ENCODE data around the gene PRKAR2B.
"Not testable (repeated sequence)": the region's sequence is repeated elsewhere in the genome, so short reads cannot be mapped to it uniquely, and the experiment has no call there.

Gene PRKAR2B

GRCh38 chr7:107046491-107047259, 2.2 kb downstream of the PRKAR2B start:
- DNase-seq (ENCODE audit: insufficient read length, low spot score) (no peak), FAIRE-seq (no peak)
- TF ChIP-seq PAX5 (IDR thresholded peaks at IDR 0.05; ENCODE audit: insufficient read depth, low read length, severe bottlenecking), result no peak
- TF ChIP-seq TAF1 (IDR thresholded peaks at IDR 0.05; ENCODE audit: low read depth, low read length), result no peak
- TF ChIP-seq POLR2AphosphoS5 (IDR thresholded peaks at IDR 0.05; ENCODE audit: low read depth, low read length), result no peak
- TF ChIP-seq SPI1 (IDR thresholded peaks at IDR 0.05; ENCODE audit: low read depth, low read length), result no peak
- no peak for TF ChIP-seq POLR2A (IDR thresholded peaks at IDR 0.05; ENCODE audit: low read depth, low read length)
- no peak for TF ChIP-seq POU2F2 (IDR thresholded peaks at IDR 0.05; ENCODE audit: low read depth, low read length)

- FAIRE-seq, result no peak
- DNase-seq (ENCODE audit: insufficient read length, low spot score), result no peak
- TF ChIP-seq SPI1 (IDR thresholded peaks at IDR 0.05; ENCODE audit: low read depth, low read length) (no peak), PAX5 (IDR thresholded peaks at IDR 0.05; ENCODE audit: insufficient read depth, low read length, severe bottlenecking) (no peak)
Observed at GRCh38 chr7:107047902-107048782, 3.6 kb downstream of the PRKAR2B start.

GRCh38 chr7:107048783-107049418, 4.4 kb downstream of the PRKAR2B start:
- no peak for TF ChIP-seq TAF1 (IDR thresholded peaks at IDR 0.05; ENCODE audit: low read depth, low read length)
- TF ChIP-seq POLR2AphosphoS5 (IDR thresholded peaks at IDR 0.05; ENCODE audit: low read depth, low read length), result no peak
- TF ChIP-seq POU2F2 (IDR thresholded peaks at IDR 0.05; ENCODE audit: low read depth, low read length), result no peak
- no peak for TF ChIP-seq SPI1 (IDR thresholded peaks at IDR 0.05; ENCODE audit: low read depth, low read length)
- TF ChIP-seq POLR2A (IDR thresholded peaks at IDR 0.05; ENCODE audit: low read depth, low read length), result no peak
- TF ChIP-seq PAX5 (IDR thresholded peaks at IDR 0.05; ENCODE audit: insufficient read depth, low read length, severe bottlenecking), result no peak
- no peak for FAIRE-seq

GRCh38 chr7:107049480-107049879, 5.0 kb downstream of the PRKAR2B start:
- TF ChIP-seq PAX5 (IDR thresholded peaks at IDR 0.05; ENCODE audit: insufficient read depth, low read length, severe bottlenecking) (no peak), POU2F2 (IDR thresholded peaks at IDR 0.05; ENCODE audit: low read depth, low read length) (no peak), TAF1 (IDR thresholded peaks at IDR 0.05; ENCODE audit: low read depth, low read length) (no peak), SPI1 (IDR thresholded peaks at IDR 0.05; ENCODE audit: low read depth, low read length) (no peak)
- FAIRE-seq, result no peak
- DNase-seq (ENCODE audit: insufficient read length, low spot score), result no peak

More at GRCh38 chr7:107048783-107049418, 4.4 kb downstream of the PRKAR2B start:
- DNase-seq (ENCODE audit: insufficient read length, low spot score), result no peak

- DNase-seq (ENCODE audit: insufficient read length, low spot score) (no peak), FAIRE-seq (no peak)
- no peak for TF ChIP-seq SPI1 (IDR thresholded peaks at IDR 0.05; ENCODE audit: low read depth, low read length)
- TF ChIP-seq TAF1 (IDR thresholded peaks at IDR 0.05; ENCODE audit: low read depth, low read length), result no peak
- TF ChIP-seq POLR2AphosphoS5 (IDR thresholded peaks at IDR 0.05; ENCODE audit: low read depth, low read length), result no peak
- TF ChIP-seq POU2F2 (IDR thresholded peaks at IDR 0.05; ENCODE audit: low read depth, low read length), result no peak
- no peak for TF ChIP-seq POLR2A (IDR thresholded peaks at IDR 0.05; ENCODE audit: low read depth, low read length)
- TF ChIP-seq PAX5 (IDR thresholded peaks at IDR 0.05; ENCODE audit: insufficient read depth, low read length, severe bottlenecking), result no peak
Observed at GRCh38 chr7:107049971-107050532, 5.5 kb downstream of the PRKAR2B start.

- FAIRE-seq (no peak), DNase-seq (ENCODE audit: insufficient read length, low spot score) (no peak)
- no peak for TF ChIP-seq POU2F2 (IDR thresholded peaks at IDR 0.05; ENCODE audit: low read depth, low read length)
- no peak for TF ChIP-seq POLR2A (IDR thresholded peaks at IDR 0.05; ENCODE audit: low read depth, low read length)
- TF ChIP-seq PAX5 (IDR thresholded peaks at IDR 0.05; ENCODE audit: insufficient read depth, low read length, severe bottlenecking), result no peak
- TF ChIP-seq SPI1 (IDR thresholded peaks at IDR 0.05; ENCODE audit: low read depth, low read length), result no peak
- TF ChIP-seq POLR2AphosphoS5 (IDR thresholded peaks at IDR 0.05; ENCODE audit: low read depth, low read length), result no peak
- TF ChIP-seq TAF1 (IDR thresholded peaks at IDR 0.05; ENCODE audit: low read depth, low read length), result no peak
Observed at GRCh38 chr7:107051376-107051775, 6.9 kb downstream of the PRKAR2B start.

- not testable (repeated sequence) for FAIRE-seq; DNase-seq (ENCODE audit: insufficient read length, low spot score)
Observed at GRCh38 chr7:107054965-107055364, 10.5 kb downstream of the PRKAR2B start.

GRCh38 chr7:107056058-107056457, 11.6 kb downstream of the PRKAR2B start:
- DNase-seq (ENCODE audit: insufficient read length, low spot score); FAIRE-seq: not testable (repeated sequence)

GRCh38 chr7:107056728-107057473, 12.4 kb downstream of the PRKAR2B start:
- peak; percentile 5 for FAIRE-seq
- TF ChIP-seq POLR2AphosphoS5 (IDR thresholded peaks at IDR 0.05; ENCODE audit: low read depth, low read length) (no peak), POLR2A (IDR thresholded peaks at IDR 0.05; ENCODE audit: low read depth, low read length) (no peak), SPI1 (IDR thresholded peaks at IDR 0.05; ENCODE audit: low read depth, low read length) (no peak), PAX5 (IDR thresholded peaks at IDR 0.05; ENCODE audit: insufficient read depth, low read length, severe bottlenecking) (no peak), TAF1 (IDR thresholded peaks at IDR 0.05; ENCODE audit: low read depth, low read length) (no peak), POU2F2 (IDR thresholded peaks at IDR 0.05; ENCODE audit: low read depth, low read length) (no peak)
- no peak for DNase-seq (ENCODE audit: insufficient read length, low spot score)

Measured in GM12891 (cell line).